Body of pancreas (tissue), 4 donors: ENCODE results near the gene ARV1.

Experiments
- CTCF ChIP-seq, 7 experiments: fragments of 450-650 bp in 4 of 7; fragments of 200-600 bp in 3 of 7; sonication (generic) in 3 of 7; IDR thresholded peaks; one replicate each; pipeline ENCODE4 v1.5.1; 2016 to 2019; ENCODE audit warnings: antibody characterized with exemption in 7 of 7
- POLR2A ChIP-seq, 3 donors: fragments of 450-650 bp; IDR thresholded peaks; one replicate each; pipeline ENCODE4 v1.6.1; 2016; ENCODE audit warnings: antibody characterized with exemption in 3 of 3, mild to moderate bottlenecking in 2 of 3

DNA sequence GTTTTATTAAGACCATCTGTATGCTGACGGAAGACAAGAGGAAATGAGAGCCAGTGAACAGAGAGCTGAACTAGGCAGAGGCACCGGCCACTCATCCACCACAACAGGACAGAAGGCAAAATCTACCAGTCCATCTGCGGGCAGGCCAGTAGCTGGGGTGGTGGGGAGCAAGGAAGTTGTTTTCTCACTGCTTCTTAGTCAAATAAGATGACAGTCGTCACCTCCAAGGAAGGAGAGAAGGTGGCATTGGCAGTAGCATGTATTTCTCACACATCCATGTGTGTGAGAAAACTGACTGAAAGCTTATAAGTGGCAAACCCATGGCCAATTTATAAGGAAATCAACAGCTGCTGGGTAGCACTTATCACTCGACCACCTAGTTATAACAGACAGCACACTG is 8.5 kb upstream of the ARV1 start:
- TF ChIP-seq POLR2A (IDR thresholded peaks at IDR 0.05) (no peak), CTCF (IDR thresholded peaks at IDR 0.05) (no peak)
